Lower leg skin (tissue), 4 donors: ENCODE measurements around the gene LDB2. TPM values are rescaled to one million over a fixed set of nuclear protein-coding genes. Genes with fewer than 3 reads are reported as not detected.

Experiments used
- DNase-seq, 2 donors: peaks; one replicate each; pipeline ENCODE4 v3.0.0-alpha.2; 2019; ENCODE audit warnings: low spot score in 2 of 2
- H3K4me3 ChIP-seq: fragments of 200-600 bp; sonication (generic); 2 replicates; pipeline ENCODE4 v1.5.1; 2017; ENCODE audit warnings: mild to moderate bottlenecking, low read depth; ENCODE audit not compliant: poor library complexity, severe bottlenecking
- CTCF ChIP-seq, 3 donors: fragments of 450-650 bp; IDR thresholded peaks; one replicate each; pipeline ENCODE4 v1.5.1; 2016; ENCODE audit warnings: antibody characterized with exemption in 3 of 3, mild to moderate bottlenecking in 3 of 3, moderate library complexity in 2 of 3
- POLR2A ChIP-seq, 2 donors: fragments of 450-650 bp; IDR thresholded peaks; one replicate each; pipeline ENCODE4 v1.6.1; 2016 to 2017; ENCODE audit warnings: antibody characterized with exemption in 2 of 2, mild to moderate bottlenecking in 1 of 2, moderate library complexity in 1 of 2
- WGBS, 2 donors: methylation state at CpG; one replicate each; pipeline ENCODE4 v1.1.5; 2018; 5-methylcytosine and 5-hydroxymethylcytosine counted together
- intact Hi-C: fragments of 100-400 bp; cut with DNase I; formaldehyde crosslinking; loops from one replicate; pipeline ENCODE4 v1.15.0; 2023; ENCODE audit warnings: low total_unique reads
- total RNA-seq, 4 donors: library from RNA; depleted of rRNA; stranded (reverse); fragments of >200 nt; gene quantifications; one replicate each; pipeline ENCODE4 v1.1.0, GENCODE V29; 2016

The LDB2 gene
- total RNA-seq, 4 donors from 2014 or later, result 5.4 to 14.0 (median 7.8) TPM

- H3K4me3 ChIP-seq, result no peak overlapping the region
- no peak for DNase-seq
- intact Hi-C loops, result no loop called here
- TF ChIP-seq CTCF (IDR thresholded peaks at IDR 0.05), result no peak
- TF ChIP-seq POLR2A (IDR thresholded peaks at IDR 0.05), result no peak
These were observed 185.2 kb downstream of the LDB2 start for GRCh38 chr4:16713271-16713670.

DNA sequence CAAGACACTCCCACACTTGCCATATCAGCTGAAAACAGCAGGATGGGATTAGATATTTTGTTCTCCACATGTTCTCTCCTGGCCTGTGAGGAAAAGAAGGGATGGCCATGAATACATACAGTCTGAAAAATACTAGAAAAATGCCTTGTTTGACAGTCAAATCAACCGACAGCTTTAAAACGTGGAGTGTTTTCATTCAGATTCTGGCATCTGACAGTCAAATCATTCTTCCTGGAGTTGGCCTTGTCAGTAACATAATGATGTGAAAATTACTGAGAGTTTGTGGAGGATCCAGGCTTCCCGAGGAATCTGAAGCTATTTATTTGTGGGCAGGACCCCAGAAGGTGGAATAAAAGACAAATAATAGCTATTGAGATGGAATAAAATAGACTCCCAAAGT lies 188.2 kb downstream of the LDB2 start:
- 60 to 70% methylated on average over 3 of the region's 3 CpGs for WGBS, 2 donors
- TF ChIP-seq CTCF (IDR thresholded peaks at IDR 0.05) (no peak), POLR2A (IDR thresholded peaks at IDR 0.05) (no peak)
- H3K4me3 ChIP-seq, result no peak overlapping the region
- intact Hi-C loops, result no loop called here
- DNase-seq, result no peak

- WGBS, 2 donors, result 86 to 90% methylated on average over 4 of the region's 4 CpGs
- intact Hi-C loops, result no loop called here
- DNase-seq, result no peak
- TF ChIP-seq POLR2A (IDR thresholded peaks at IDR 0.05), result no peak
- TF ChIP-seq CTCF (IDR thresholded peaks at IDR 0.05), result no peak
- no peak overlapping the region for H3K4me3 ChIP-seq
These were observed 190.6 kb downstream of the LDB2 start for GRCh38 chr4:16707874-16708273.

DNA sequence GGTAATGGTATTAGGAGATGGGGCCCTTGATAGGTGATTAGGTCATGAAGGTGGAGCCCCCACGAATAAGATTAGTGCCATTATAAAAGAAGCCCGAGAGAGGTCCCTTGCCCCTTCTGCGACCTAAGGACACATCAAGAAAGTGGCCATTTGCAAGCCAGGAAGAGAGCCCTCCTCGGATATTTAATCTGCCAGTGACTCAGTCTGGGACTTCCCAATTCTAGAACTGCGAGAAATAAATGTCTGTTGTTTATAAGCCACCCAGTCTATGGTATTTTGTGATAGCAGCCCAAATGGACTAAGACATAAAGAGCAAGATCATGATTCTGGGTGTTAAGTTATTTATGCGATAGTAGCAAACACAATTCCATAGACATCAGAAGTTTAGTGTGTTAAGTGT lies 192.2 kb downstream of the LDB2 start:
- 86 to 89% methylated on average over 6 of the region's 6 CpGs for WGBS, 2 donors
- no peak for DNase-seq
- TF ChIP-seq CTCF (IDR thresholded peaks at IDR 0.05) (no peak), POLR2A (IDR thresholded peaks at IDR 0.05) (no peak)
- intact Hi-C loops, result no loop called here
- H3K4me3 ChIP-seq, result no peak overlapping the region

DNA sequence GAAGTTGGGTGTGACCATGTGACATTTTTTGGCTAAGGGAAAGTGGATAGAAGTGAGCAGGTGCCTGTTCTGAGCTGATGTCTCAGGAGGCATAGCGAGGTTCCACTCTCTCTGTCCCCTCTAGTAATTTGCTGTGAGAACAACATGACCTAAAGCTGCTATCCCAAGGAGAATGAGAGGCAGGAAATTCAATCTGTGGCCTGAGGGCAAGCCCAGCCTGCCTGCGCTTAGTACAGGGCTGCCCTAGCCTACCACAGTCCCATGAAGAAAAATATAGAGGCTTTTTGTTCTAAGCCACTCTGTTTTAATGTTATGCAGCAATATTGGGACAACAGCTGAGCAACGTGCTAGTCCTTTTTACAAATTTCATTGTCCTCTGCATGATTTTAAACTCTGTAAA lies 193.1 kb downstream of the LDB2 start:
- DNase-seq, result no peak
- no peak for TF ChIP-seq POLR2A (IDR thresholded peaks at IDR 0.05)
- no peak for TF ChIP-seq CTCF (IDR thresholded peaks at IDR 0.05)
- 72 to 84% methylated on average over 3 of the region's 3 CpGs for WGBS, 2 donors
- H3K4me3 ChIP-seq, result no peak overlapping the region
- intact Hi-C loops, result no loop called here

DNA sequence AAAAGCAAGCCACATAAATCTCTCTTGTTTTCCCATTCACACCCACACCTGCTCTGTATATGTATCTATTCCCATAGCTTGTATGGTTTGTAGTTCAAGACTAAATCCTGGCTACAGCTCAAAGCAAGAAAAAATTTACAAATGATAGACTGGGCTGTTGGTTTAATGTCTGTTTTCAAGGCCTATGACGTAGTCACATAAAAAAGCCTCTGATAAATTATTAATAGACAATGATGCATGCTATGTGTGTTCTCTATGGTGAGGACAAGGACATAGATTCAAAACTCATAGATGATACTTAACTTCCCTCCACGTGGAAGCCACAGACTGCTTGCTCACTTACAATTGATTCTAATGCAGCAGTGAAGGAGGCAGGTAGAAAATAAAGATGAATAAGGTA lies 194.0 kb downstream of the LDB2 start:
- WGBS, 2 donors, result 77 to 83% methylated on average over 2 of the region's 2 CpGs
- DNase-seq, result no peak
- H3K4me3 ChIP-seq, result no peak overlapping the region
- intact Hi-C loops, result no loop called here
- TF ChIP-seq CTCF (IDR thresholded peaks at IDR 0.05) (no peak), POLR2A (IDR thresholded peaks at IDR 0.05) (no peak)
